ENCODE measurements around the gene R3HDM2. TPM values are rescaled to one million over a fixed set of nuclear protein-coding genes. Genes with fewer than 3 reads are reported as not detected.

Gene R3HDM2
- total and polyA plus RNA-seq, 10 donors: 11.3 to 90.8 (median 53.5) TPM

- intact Hi-C loops (cut with DNase I; ENCODE audit: low total_unique reads): loop anchor here (2.0 kb wide), 1 partner anchor 23 kb away; no protein-coding TSS in a partner anchor
- peak within 1 kb of the TSS; percentile 27 to 74 (median 48) for H3K4me3 ChIP-seq
- H3K9me3 ChIP-seq: no peaks in the 10 kb centered on the region
- peak in 1 of 3 donors; percentile 31 for TF ChIP-seq POLR2AphosphoS5 (IDR thresholded peaks at IDR 0.05)
- TF ChIP-seq CTCF (IDR thresholded peaks at IDR 0.05 in 8 of 11, conservative IDR thresholded peaks at IDR 0.05 in 3 of 11): no peak
- WGBS, 5 donors: 1 to 2% (median 1%) methylated on average over 12 to 102 of the region's 102 CpGs
- DNase-seq: peak; percentile 83
- H3K27ac ChIP-seq: peak within 1 kb of the TSS in 1 of 8 donors; percentile 50
- H3K27me3 ChIP-seq (replicated peaks in 1 of 7): peaks cover 0 to 93% (median 78%) of the 10 kb centered on the region in 7 donors
- peaks cover 0 to 18% (median 0%) of the 10 kb centered on the region in 6 donors for H3K36me3 ChIP-seq
- H3K4me1 ChIP-seq: peaks cover 21 to 68% (median 50%) of the 10 kb centered on the region in 6 donors
These were observed 214.6 kb downstream of the R3HDM2 start, which contains the start of gene NXPH4 for GRCh38 chr12:57216014-57216911. Gene NXPH4 (plus strand): TSS chr12:57216794. CDS start chr12:57216970, 176 bp downstream.

- Histone ChIP-seq H3K36me3 (peaks cover 0 to 24% (median 0%) of the 10 kb centered on the region in 6 donors), H3K9me3 (no peaks in the 10 kb centered on the region), H3K4me1 (peaks cover 21 to 63% (median 49%) of the 10 kb centered on the region in 6 donors), H3K27ac (no peak overlapping the region), H3K4me3 (peak overlapping the region in 7 of 8 donors; percentile 38 to 74 (median 49)), H3K27me3 (replicated peaks in 1 of 7) (peaks cover 0 to 86% (median 72%) of the 10 kb centered on the region in 7 donors)
- intact Hi-C loops (cut with DNase I; ENCODE audit: low total_unique reads): loop anchor here (2.0 kb wide), 1 partner anchor 23 kb away; no protein-coding TSS in a partner anchor
- TF ChIP-seq POLR2AphosphoS5 (IDR thresholded peaks at IDR 0.05) (no peak), POLR2A (IDR thresholded peaks at IDR 0.05) (no peak), CTCF (IDR thresholded peaks at IDR 0.05 in 8 of 11, conservative IDR thresholded peaks at IDR 0.05 in 3 of 11) (no peak)
- no peak for DNase-seq
- 15 to 23% (median 18%) methylated on average over 7 of the region's 7 CpGs for WGBS, 5 donors
These were observed 215.2 kb downstream of the R3HDM2 start for GRCh38 chr12:57215668-57216013.

GRCh38 chr12:57215065-57215464, 215.8 kb downstream of the R3HDM2 start:
- Histone ChIP-seq H3K4me1 (peaks cover 21 to 59% (median 47%) of the 10 kb centered on the region in 6 donors), H3K9me3 (no peaks in the 10 kb centered on the region), H3K36me3 (peaks cover 0 to 30% (median 1%) of the 10 kb centered on the region in 6 donors), H3K27me3 (replicated peaks in 1 of 7) (peaks cover 0 to 81% (median 66%) of the 10 kb centered on the region in 7 donors), H3K4me3 (no peak overlapping the region), H3K27ac (no peak overlapping the region)
- WGBS, 5 donors: 33 to 42% (median 36%) methylated on average over 11 of the region's 11 CpGs
- DNase-seq: no peak
- TF ChIP-seq POLR2AphosphoS5 (IDR thresholded peaks at IDR 0.05): no peak
- no peak for TF ChIP-seq POLR2A (IDR thresholded peaks at IDR 0.05)
- TF ChIP-seq CTCF (IDR thresholded peaks at IDR 0.05 in 8 of 11, conservative IDR thresholded peaks at IDR 0.05 in 3 of 11): no peak
- intact Hi-C loops (cut with DNase I; ENCODE audit: low total_unique reads): no loop called here

GRCh38 chr12:57214398-57214781, 216.5 kb downstream of the R3HDM2 start:
- 2 to 4% (median 3%) methylated on average over 14 of the region's 14 CpGs for WGBS, 5 donors

More at GRCh38 chr12:57214398-57214781, 216.5 kb downstream of the R3HDM2 start:
- H3K4me3 ChIP-seq: no peak overlapping the region
- peaks cover 21 to 56% (median 46%) of the 10 kb centered on the region in 6 donors for H3K4me1 ChIP-seq
- intact Hi-C loops (cut with DNase I; ENCODE audit: low total_unique reads): no loop called here
- peak; percentile 86 for DNase-seq
- TF ChIP-seq POLR2AphosphoS5 (IDR thresholded peaks at IDR 0.05): peak in 1 of 3 donors; percentile 38
- TF ChIP-seq CTCF (IDR thresholded peaks at IDR 0.05 in 8 of 11, conservative IDR thresholded peaks at IDR 0.05 in 3 of 11): peak; percentile 56 to 88 (median 72)
- no peak for TF ChIP-seq POLR2A (IDR thresholded peaks at IDR 0.05)
- peaks cover 0 to 74% (median 59%) of the 10 kb centered on the region in 7 donors for H3K27me3 ChIP-seq (replicated peaks in 1 of 7)
- H3K36me3 ChIP-seq: peaks cover 0 to 37% (median 6%) of the 10 kb centered on the region in 6 donors
- no peak overlapping the region for H3K27ac ChIP-seq
- H3K9me3 ChIP-seq: no peaks in the 10 kb centered on the region
